SU-DHL-6 (cell line): ENCODE results near the gene YARS2.

Experiments used
- CTCF ChIP-seq: fragments of 200-600 bp; sonication (generic); IDR thresholded peaks from one replicate; pipeline ENCODE4 v1.5.1; 2017; ENCODE audit warnings: antibody characterized with exemption, mild to moderate bottlenecking, low read length, moderate library complexity; ENCODE audit not compliant: insufficient read depth, poor library complexity, severe bottlenecking
- EZH2phosphoT487 ChIP-seq: fragments of 200-600 bp; sonication (generic), shearing (Covaris generic); conservative IDR thresholded peaks from 2 replicates; pipeline ENCODE4 v1.6.1; 2018; ENCODE audit warnings: mild to moderate bottlenecking, antibody characterized with exemption, low read length, moderate library complexity, mixed read lengths

DNA sequence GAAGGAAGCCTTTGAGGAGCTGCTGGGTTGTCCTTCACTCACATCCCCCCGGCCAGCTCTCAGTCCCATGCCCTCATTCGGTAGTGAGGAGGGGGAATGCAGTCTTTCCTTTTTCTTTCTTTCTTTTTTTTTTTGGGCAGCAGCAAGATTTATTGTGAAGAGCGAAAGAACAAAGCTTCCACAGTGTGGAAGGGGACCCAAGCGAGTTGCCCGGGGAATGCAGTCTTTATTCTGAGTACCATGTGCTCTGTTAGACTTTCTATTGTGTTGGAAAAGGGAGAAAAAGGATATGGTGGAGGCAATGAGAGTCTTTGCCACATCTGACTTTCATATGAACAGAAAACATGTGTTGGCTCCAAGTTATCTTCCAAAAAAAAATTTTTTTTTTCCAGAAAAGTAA lies 29.9 kb upstream of the YARS2 start:
- TF ChIP-seq CTCF (no peak), EZH2phosphoT487 (no peak)
